ENCODE measurements around the gene CADPS.

The CADPS gene

DNA sequence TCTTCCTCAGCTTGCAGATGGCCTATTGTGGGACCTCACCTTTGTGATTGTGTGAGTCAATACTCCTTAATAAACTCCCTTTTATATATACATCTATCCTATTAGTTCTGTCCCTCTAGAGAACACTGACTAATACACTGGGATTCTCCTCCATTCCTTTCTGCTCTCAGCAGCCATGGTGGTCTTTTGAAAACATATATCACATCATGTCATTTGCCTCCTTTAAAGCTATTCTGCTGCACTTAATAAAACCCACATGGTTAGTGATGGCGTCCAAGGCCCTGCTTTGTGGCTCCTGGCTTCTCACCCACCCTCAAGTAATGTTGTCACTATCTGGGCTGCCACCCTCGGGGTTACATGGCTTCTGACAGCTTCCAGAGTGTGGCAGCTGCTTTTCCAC is 169.5 kb downstream of the CADPS start:
- no peak overlapping the region for H3K4me3 ChIP-seq (ENCODE audit: low read length in 2 of 2)
- H3K36me3 ChIP-seq (ENCODE audit: control insufficient read depth in 2 of 2, insufficient read depth in 2 of 2, low read length in 2 of 2): no peaks in the 10 kb centered on the region

DNA sequence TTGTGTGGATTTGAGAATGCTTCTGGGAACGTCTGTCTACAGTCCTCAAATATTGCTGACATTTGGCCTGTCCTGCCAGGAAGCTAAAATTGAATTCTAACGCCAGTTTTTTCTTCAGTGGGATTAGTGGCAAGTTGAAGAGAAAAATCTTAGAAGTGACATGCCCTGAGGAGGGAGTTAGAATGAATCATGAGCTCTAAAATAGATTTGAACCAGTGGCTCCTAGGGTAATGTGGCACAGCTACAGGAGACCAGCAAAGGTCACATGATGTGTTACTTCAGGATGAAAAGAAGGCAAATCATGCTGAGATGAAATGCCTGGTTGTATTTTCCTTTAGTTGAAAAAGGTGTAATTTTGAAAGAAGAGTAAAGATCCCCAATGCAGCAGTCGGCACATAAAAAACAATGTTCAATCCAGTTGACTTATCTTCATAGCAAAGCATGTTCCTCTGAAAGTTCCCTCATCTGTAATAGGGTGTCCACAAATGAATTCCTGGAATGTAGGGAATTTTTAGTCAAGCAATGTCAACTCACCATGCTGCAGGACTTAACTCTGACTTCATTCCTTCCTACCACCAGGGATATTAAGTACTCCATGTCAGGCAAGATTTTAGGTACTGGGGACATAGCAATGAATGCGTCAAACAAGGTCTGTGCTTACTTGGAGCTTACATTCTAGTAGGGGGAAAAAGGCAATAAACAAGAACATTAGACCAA is 171.6 kb downstream of the CADPS start:
- H3K4me1 ChIP-seq (ENCODE audit: control insufficient read depth in 2 of 2, insufficient read depth in 2 of 2, low read length in 2 of 2): no peaks in the 10 kb centered on the region
- H3K27me3 ChIP-seq (ENCODE audit: control insufficient read depth in 2 of 2, insufficient read depth in 2 of 2, low read length in 2 of 2): no peaks in the 10 kb centered on the region
- H3K9me3 ChIP-seq (ENCODE audit: control insufficient read depth in 2 of 2, low read length in 2 of 2): no peaks in the 10 kb centered on the region
- H3K9ac ChIP-seq (ENCODE audit: low read depth in 1 of 2, low read length in 2 of 2): no peak overlapping the region
- H3K4me3 ChIP-seq (ENCODE audit: low read length in 2 of 2): no peak overlapping the region
- H3K27ac ChIP-seq (ENCODE audit: low read depth in 2 of 2, low read length in 2 of 2): no peak overlapping the region
- no peaks in the 10 kb centered on the region for H3K36me3 ChIP-seq (ENCODE audit: control insufficient read depth in 2 of 2, insufficient read depth in 2 of 2, low read length in 2 of 2)

More for the DNA sequence above, 169.5 kb downstream of the CADPS start:
- no peaks in the 10 kb centered on the region for H3K9me3 ChIP-seq (ENCODE audit: control insufficient read depth in 2 of 2, low read length in 2 of 2)
- no peak overlapping the region for H3K27ac ChIP-seq (ENCODE audit: low read depth in 2 of 2, low read length in 2 of 2)
- no peaks in the 10 kb centered on the region for H3K4me1 ChIP-seq (ENCODE audit: control insufficient read depth in 2 of 2, insufficient read depth in 2 of 2, low read length in 2 of 2)
- no peak overlapping the region for H3K9ac ChIP-seq (ENCODE audit: low read depth in 1 of 2, low read length in 2 of 2)
- H3K27me3 ChIP-seq (ENCODE audit: control insufficient read depth in 2 of 2, insufficient read depth in 2 of 2, low read length in 2 of 2): no peaks in the 10 kb centered on the region

DNA sequence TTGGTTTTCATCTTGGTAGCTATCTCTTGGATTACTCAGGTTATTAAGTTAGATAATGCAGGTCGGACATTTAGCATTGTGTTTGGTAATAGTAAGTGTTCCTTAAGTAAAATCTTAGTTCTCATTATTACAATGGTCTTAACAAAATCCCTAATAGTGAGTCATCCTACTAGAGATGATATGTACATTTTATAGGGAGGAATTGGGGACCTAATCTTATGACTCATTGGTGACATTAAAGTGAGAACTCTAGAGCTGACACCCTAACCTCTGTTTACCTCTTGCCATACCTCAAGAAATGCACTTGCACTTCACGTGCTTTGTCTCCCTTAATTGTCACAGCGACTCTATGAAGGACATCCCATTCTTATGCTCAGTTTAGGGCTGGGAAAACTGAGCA is 174.9 kb downstream of the CADPS start:
- H3K27me3 ChIP-seq (ENCODE audit: control insufficient read depth in 2 of 2, insufficient read depth in 2 of 2, low read length in 2 of 2): no peaks in the 10 kb centered on the region
- H3K9ac ChIP-seq (ENCODE audit: low read depth in 1 of 2, low read length in 2 of 2): no peak overlapping the region
- no peaks in the 10 kb centered on the region for H3K4me1 ChIP-seq (ENCODE audit: control insufficient read depth in 2 of 2, insufficient read depth in 2 of 2, low read length in 2 of 2)
- H3K9me3 ChIP-seq (ENCODE audit: control insufficient read depth in 2 of 2, low read length in 2 of 2): no peaks in the 10 kb centered on the region
- no peak overlapping the region for H3K27ac ChIP-seq (ENCODE audit: low read depth in 2 of 2, low read length in 2 of 2)
- H3K4me3 ChIP-seq (ENCODE audit: low read length in 2 of 2): no peak overlapping the region
- H3K36me3 ChIP-seq (ENCODE audit: control insufficient read depth in 2 of 2, insufficient read depth in 2 of 2, low read length in 2 of 2): no peaks in the 10 kb centered on the region

DNA sequence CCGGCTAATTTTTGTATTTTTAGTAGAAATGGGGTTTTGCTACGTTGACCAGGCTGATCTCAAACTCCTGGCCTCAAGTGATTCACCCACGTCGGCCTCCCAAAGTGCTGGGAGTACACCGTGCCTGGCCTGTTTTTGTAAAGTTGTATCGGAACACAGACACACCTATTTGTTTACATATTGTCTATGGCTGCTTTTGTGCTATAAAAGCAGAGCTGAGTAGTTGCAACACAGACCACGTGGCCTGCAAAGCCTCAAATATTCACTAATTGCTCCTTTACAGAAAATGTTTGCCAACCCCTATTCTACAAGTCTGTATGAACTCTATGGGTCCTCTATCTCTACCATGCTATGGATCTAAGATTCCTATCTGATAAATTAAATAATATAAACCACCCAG is 175.5 kb downstream of the CADPS start:
- no peak overlapping the region for H3K9ac ChIP-seq (ENCODE audit: low read depth in 1 of 2, low read length in 2 of 2)
- H3K9me3 ChIP-seq (ENCODE audit: control insufficient read depth in 2 of 2, low read length in 2 of 2): no peaks in the 10 kb centered on the region
- no peak overlapping the region for H3K4me3 ChIP-seq (ENCODE audit: low read length in 2 of 2)
- no peaks in the 10 kb centered on the region for H3K27me3 ChIP-seq (ENCODE audit: control insufficient read depth in 2 of 2, insufficient read depth in 2 of 2, low read length in 2 of 2)
- no peaks in the 10 kb centered on the region for H3K36me3 ChIP-seq (ENCODE audit: control insufficient read depth in 2 of 2, insufficient read depth in 2 of 2, low read length in 2 of 2)
- no peaks in the 10 kb centered on the region for H3K4me1 ChIP-seq (ENCODE audit: control insufficient read depth in 2 of 2, insufficient read depth in 2 of 2, low read length in 2 of 2)
- no peak overlapping the region for H3K27ac ChIP-seq (ENCODE audit: low read depth in 2 of 2, low read length in 2 of 2)

DNA sequence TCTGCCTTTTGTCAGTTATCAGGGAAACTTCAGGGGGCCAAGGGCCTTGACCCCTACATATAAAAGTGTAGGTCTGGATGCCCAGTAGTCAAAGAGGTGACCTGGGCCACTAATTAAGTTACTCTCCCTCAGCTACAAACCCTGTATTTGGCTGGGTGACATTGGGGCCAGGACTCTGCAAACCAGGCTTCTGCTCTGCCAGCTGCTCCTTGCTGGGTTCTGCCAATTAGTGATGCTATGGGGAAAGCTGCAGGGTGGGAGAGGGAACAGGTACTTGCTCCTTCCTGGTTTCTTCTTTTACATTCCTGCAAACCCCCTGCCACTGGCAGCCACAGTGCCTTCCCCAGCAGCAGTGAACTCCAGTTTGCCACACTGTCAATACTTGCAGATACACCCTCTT is 179.2 kb downstream of the CADPS start:
- H3K27ac ChIP-seq (ENCODE audit: low read depth in 2 of 2, low read length in 2 of 2): no peak overlapping the region
- H3K4me3 ChIP-seq (ENCODE audit: low read length in 2 of 2): no peak overlapping the region
- H3K36me3 ChIP-seq (ENCODE audit: control insufficient read depth in 2 of 2, insufficient read depth in 2 of 2, low read length in 2 of 2): no peaks in the 10 kb centered on the region
- no peaks in the 10 kb centered on the region for H3K4me1 ChIP-seq (ENCODE audit: control insufficient read depth in 2 of 2, insufficient read depth in 2 of 2, low read length in 2 of 2)
- H3K27me3 ChIP-seq (ENCODE audit: control insufficient read depth in 2 of 2, insufficient read depth in 2 of 2, low read length in 2 of 2): no peaks in the 10 kb centered on the region
- H3K9ac ChIP-seq (ENCODE audit: low read depth in 1 of 2, low read length in 2 of 2): no peak overlapping the region
- no peaks in the 10 kb centered on the region for H3K9me3 ChIP-seq (ENCODE audit: control insufficient read depth in 2 of 2, low read length in 2 of 2)

- Histone ChIP-seq H3K9ac (ENCODE audit: low read depth in 1 of 2, low read length in 2 of 2) (no peak overlapping the region), H3K27me3 (ENCODE audit: control insufficient read depth in 2 of 2, insufficient read depth in 2 of 2, low read length in 2 of 2) (no peaks in the 10 kb centered on the region), H3K27ac (ENCODE audit: low read depth in 2 of 2, low read length in 2 of 2) (no peak overlapping the region), H3K9me3 (ENCODE audit: control insufficient read depth in 2 of 2, low read length in 2 of 2) (no peaks in the 10 kb centered on the region), H3K36me3 (ENCODE audit: control insufficient read depth in 2 of 2, insufficient read depth in 2 of 2, low read length in 2 of 2) (no peaks in the 10 kb centered on the region), H3K4me3 (ENCODE audit: low read length in 2 of 2) (no peak overlapping the region), H3K4me1 (ENCODE audit: control insufficient read depth in 2 of 2, insufficient read depth in 2 of 2, low read length in 2 of 2) (no peaks in the 10 kb centered on the region)
These were observed 186.4 kb downstream of the CADPS start for GRCh38 chr3:62688812-62689211.

- Histone ChIP-seq H3K9ac (ENCODE audit: low read depth in 1 of 2, low read length in 2 of 2) (no peak overlapping the region), H3K27ac (ENCODE audit: low read depth in 2 of 2, low read length in 2 of 2) (no peak overlapping the region), H3K4me3 (ENCODE audit: low read length in 2 of 2) (no peak overlapping the region), H3K9me3 (ENCODE audit: control insufficient read depth in 2 of 2, low read length in 2 of 2) (no peaks in the 10 kb centered on the region), H3K4me1 (ENCODE audit: control insufficient read depth in 2 of 2, insufficient read depth in 2 of 2, low read length in 2 of 2) (no peaks in the 10 kb centered on the region), H3K36me3 (ENCODE audit: control insufficient read depth in 2 of 2, insufficient read depth in 2 of 2, low read length in 2 of 2) (no peaks in the 10 kb centered on the region), H3K27me3 (ENCODE audit: control insufficient read depth in 2 of 2, insufficient read depth in 2 of 2, low read length in 2 of 2) (no peaks in the 10 kb centered on the region)
These were observed 187.2 kb downstream of the CADPS start for GRCh38 chr3:62688050-62688449.

GRCh38 chr3:62686503-62687294 is 188.5 kb downstream of the CADPS start:
- Histone ChIP-seq H3K4me1 (ENCODE audit: control insufficient read depth in 2 of 2, insufficient read depth in 2 of 2, low read length in 2 of 2) (no peaks in the 10 kb centered on the region), H3K4me3 (ENCODE audit: low read length in 2 of 2) (no peak overlapping the region), H3K27ac (ENCODE audit: low read depth in 2 of 2, low read length in 2 of 2) (no peak overlapping the region), H3K9ac (ENCODE audit: low read depth in 1 of 2, low read length in 2 of 2) (no peak overlapping the region), H3K36me3 (ENCODE audit: control insufficient read depth in 2 of 2, insufficient read depth in 2 of 2, low read length in 2 of 2) (no peaks in the 10 kb centered on the region), H3K27me3 (ENCODE audit: control insufficient read depth in 2 of 2, insufficient read depth in 2 of 2, low read length in 2 of 2) (no peaks in the 10 kb centered on the region), H3K9me3 (ENCODE audit: control insufficient read depth in 2 of 2, low read length in 2 of 2) (no peaks in the 10 kb centered on the region)

GRCh38 chr3:62682826-62683225 is 192.4 kb downstream of the CADPS start:
- no peaks in the 10 kb centered on the region for H3K27me3 ChIP-seq (ENCODE audit: control insufficient read depth in 2 of 2, insufficient read depth in 2 of 2, low read length in 2 of 2)
- no peak overlapping the region for H3K4me3 ChIP-seq (ENCODE audit: low read length in 2 of 2)
- no peaks in the 10 kb centered on the region for H3K36me3 ChIP-seq (ENCODE audit: control insufficient read depth in 2 of 2, insufficient read depth in 2 of 2, low read length in 2 of 2)
- H3K9ac ChIP-seq (ENCODE audit: low read depth in 1 of 2, low read length in 2 of 2): no peak overlapping the region
- H3K9me3 ChIP-seq (ENCODE audit: control insufficient read depth in 2 of 2, low read length in 2 of 2): no peaks in the 10 kb centered on the region
- no peak overlapping the region for H3K27ac ChIP-seq (ENCODE audit: low read depth in 2 of 2, low read length in 2 of 2)
- no peaks in the 10 kb centered on the region for H3K4me1 ChIP-seq (ENCODE audit: control insufficient read depth in 2 of 2, insufficient read depth in 2 of 2, low read length in 2 of 2)

DNA sequence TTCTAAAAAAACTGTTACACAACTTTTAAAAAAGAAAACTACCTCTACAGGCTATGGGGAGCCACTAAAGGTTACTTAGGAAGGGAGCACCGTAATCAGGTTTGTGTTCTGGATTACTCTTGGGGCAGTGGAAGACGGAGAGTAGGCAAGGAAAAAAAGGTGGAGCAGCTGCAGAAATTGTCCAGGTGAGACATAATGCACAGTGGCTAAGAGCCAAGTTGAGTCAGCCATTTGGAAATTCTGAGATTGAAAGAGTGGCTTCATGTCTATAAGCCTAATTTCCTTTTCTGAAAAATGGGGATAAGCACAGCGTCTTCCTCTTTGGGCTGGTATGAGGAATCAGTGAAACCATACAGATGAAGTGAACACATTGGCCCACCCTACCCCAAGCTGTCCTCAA is 195.2 kb downstream of the CADPS start:
- H3K27ac ChIP-seq (ENCODE audit: low read depth in 2 of 2, low read length in 2 of 2): no peak overlapping the region
- no peaks in the 10 kb centered on the region for H3K36me3 ChIP-seq (ENCODE audit: control insufficient read depth in 2 of 2, insufficient read depth in 2 of 2, low read length in 2 of 2)
- no peaks in the 10 kb centered on the region for H3K4me1 ChIP-seq (ENCODE audit: control insufficient read depth in 2 of 2, insufficient read depth in 2 of 2, low read length in 2 of 2)
- H3K9me3 ChIP-seq (ENCODE audit: control insufficient read depth in 2 of 2, low read length in 2 of 2): no peaks in the 10 kb centered on the region
- H3K27me3 ChIP-seq (ENCODE audit: control insufficient read depth in 2 of 2, insufficient read depth in 2 of 2, low read length in 2 of 2): no peaks in the 10 kb centered on the region
- no peak overlapping the region for H3K9ac ChIP-seq (ENCODE audit: low read depth in 1 of 2, low read length in 2 of 2)
- H3K4me3 ChIP-seq (ENCODE audit: low read length in 2 of 2): no peak overlapping the region
